ENCODE data around the gene ELOVL3. TPM values are rescaled to one million over a fixed set of nuclear protein-coding genes. Genes with fewer than 3 reads are reported as not detected.

The ELOVL3 gene
- total and polyA plus RNA-seq, 2 of the 13 experiments (the other 11 are each of a cell fraction or from before 2014, with no cell fraction given) = 0.58 to 0.69 TPM

DNA sequence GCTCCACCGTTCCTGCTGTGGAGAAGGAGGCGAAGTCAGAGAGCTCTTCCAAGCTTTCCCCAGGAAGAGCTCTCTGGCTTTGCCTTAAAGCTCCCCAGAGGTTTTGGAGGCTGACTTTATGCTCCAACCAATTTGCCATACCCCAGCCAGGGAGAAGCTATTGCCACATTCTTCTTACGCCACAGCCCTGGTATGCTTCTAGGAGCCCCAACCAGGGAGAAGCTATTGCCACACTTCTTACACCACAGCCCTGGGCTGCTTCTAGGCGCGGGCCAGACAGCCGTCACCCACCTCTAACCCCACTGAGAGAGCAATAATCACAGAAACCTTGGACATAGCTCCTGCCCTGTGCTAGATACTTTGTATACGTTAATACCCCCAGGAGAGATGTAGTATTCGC, 951 bp downstream of the ELOVL3 start (continued):
- no peak for TF ChIP-seq HES4 (CRISPR knock-in tag; IDR thresholded peaks at IDR 0.05; ENCODE audit: borderline replicate concordance)
- no peak for TF ChIP-seq NCOA1 (CRISPR knock-in tag; IDR thresholded peaks at IDR 0.05)
- TF ChIP-seq RORA (CRISPR knock-in tag; IDR thresholded peaks at IDR 0.05) = no peak
- TF ChIP-seq STAT5B (CRISPR knock-in tag; IDR thresholded peaks at IDR 0.05) = no peak
- TF ChIP-seq ZNF83 (CRISPR knock-in tag; IDR thresholded peaks at IDR 0.05; ENCODE audit: borderline replicate concordance) = no peak
- TF ChIP-seq ARHGAP35 (CRISPR knock-in tag; IDR thresholded peaks at IDR 0.05; ENCODE audit: borderline replicate concordance) = no peak
- peak; percentile 46 for TF ChIP-seq TEAD3 (CRISPR knock-in tag; optimal IDR thresholded peaks at IDR 0.05; ENCODE audit: borderline replicate concordance)

DNA sequence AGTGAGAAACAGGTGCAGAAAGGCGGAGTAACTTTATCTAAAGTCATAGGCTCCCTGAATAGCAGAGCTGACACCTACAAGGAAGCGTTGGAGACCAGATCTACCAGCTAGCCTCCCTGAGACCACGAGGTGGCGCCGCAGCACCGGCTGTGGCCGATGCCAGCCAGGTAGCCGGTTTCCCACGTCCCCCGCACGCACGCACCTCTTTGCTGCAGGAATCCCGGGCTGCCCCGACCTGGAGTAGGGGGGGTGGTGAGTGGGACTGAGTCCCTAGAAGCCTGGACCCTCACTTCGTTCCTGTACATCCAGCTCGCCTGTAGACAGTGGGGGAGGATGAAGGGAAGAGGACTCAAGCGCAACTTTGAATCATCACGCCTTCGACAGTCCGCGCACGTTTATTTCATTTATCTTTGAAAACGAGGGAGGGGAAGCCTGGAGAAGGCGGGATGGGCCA, 3.7 kb downstream of the ELOVL3 start:
- H2AFZ ChIP-seq (ENCODE audit: low read length) = no peak overlapping the region
- TF ChIP-seq NCOR1 (IDR thresholded peaks at IDR 0.05; ENCODE audit: borderline replicate concordance, low read length) (no peak), ZNF260 (CRISPR knock-in tag; IDR thresholded peaks at IDR 0.05; ENCODE audit: borderline replicate concordance, low read depth) (no peak), PITX1 (CRISPR knock-in tag; IDR thresholded peaks at IDR 0.05) (0 out of 2 replicates have a peak, but pooled peaks have one; percentile 40)
- TF ChIP-seq, protein P1, sequence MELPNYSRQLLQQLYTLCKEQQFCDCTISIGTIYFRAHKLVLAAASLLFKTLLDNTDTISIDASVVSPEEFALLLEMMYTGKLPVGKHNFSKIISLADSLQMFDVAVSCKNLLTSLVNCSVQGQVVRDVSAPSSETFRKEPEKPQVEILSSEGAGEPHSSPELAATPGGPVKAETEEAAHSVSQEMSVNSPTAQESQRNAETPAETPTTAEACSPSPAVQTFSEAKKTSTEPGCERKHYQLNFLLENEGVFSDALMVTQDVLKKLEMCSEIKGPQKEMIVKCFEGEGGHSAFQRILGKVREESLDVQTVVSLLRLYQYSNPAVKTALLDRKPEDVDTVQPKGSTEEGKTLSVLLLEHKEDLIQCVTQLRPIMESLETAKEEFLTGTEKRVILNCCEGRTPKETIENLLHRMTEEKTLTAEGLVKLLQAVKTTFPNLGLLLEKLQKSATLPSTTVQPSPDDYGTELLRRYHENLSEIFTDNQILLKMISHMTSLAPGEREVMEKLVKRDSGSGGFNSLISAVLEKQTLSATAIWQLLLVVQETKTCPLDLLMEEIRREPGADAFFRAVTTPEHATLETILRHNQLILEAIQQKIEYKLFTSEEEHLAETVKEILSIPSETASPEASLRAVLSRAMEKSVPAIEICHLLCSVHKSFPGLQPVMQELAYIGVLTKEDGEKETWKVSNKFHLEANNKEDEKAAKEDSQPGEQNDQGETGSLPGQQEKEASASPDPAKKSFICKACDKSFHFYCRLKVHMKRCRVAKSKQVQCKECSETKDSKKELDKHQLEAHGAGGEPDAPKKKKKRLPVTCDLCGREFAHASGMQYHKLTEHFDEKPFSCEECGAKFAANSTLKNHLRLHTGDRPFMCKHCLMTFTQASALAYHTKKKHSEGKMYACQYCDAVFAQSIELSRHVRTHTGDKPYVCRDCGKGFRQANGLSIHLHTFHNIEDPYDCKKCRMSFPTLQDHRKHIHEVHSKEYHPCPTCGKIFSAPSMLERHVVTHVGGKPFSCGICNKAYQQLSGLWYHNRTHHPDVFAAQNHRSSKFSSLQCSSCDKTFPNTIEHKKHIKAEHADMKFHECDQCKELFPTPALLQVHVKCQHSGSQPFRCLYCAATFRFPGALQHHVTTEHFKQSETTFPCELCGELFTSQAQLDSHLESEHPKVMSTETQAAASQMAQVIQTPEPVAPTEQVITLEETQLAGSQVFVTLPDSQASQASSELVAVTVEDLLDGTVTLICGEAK (IDR thresholded peaks at IDR 0.05) = no peak
- TF ChIP-seq, protein P1 (CRISPR knock-in tag; IDR thresholded peaks at IDR 0.05) = no peak

More for the DNA sequence above, 3.7 kb downstream of the ELOVL3 start:
- intact Hi-C loops (cut with micrococcal nuclease; ENCODE audit: unreplicated experiment) (loop anchor here (1.0 to 2.0 kb wide), 2 partner anchors 122 to 169 kb away; no protein-coding TSS in a partner anchor), in situ Hi-C loops (cut with HindIII; ENCODE audit: extremely low pct_ligation_motif_present, low pct_unique_long_range_greater_than_20kb) (loop anchor here (5.0 kb wide), 1 partner anchor 122 kb away; no protein-coding TSS in a partner anchor)
- Histone ChIP-seq H3K79me2 (ENCODE audit: insufficient read depth, low read length) (no peaks in the 10 kb centered on the region), H4K20me1 (ENCODE audit: insufficient read depth, low read length) (no peaks in the 10 kb centered on the region), H3K27ac (ENCODE audit: extremely low read length, insufficient read depth, low read length) (no peak overlapping the region), H3K4me3 (replicated peaks in 1 of 3; ENCODE audit: insufficient read depth in 1 of 3, low read depth in 2 of 3, low read length in 3 of 3) (peak overlapping the region; percentile 39 to 72 (median 65); a peak in 5 of 6 replicates), H3K4me1 (ENCODE audit: insufficient read depth, low read length) (peaks cover 49% of the 10 kb centered on the region), H3K9me3 (ENCODE audit: low read length) (no peaks in the 10 kb centered on the region), H3K4me2 (ENCODE audit: low read depth, low read length) (peak overlapping the region; percentile 96), H3K36me3 (replicated peaks in 1 of 2; ENCODE audit: control insufficient read depth in 1 of 2, insufficient read depth in 2 of 2, low read length in 2 of 2) (no peaks in the 10 kb centered on the region), H3K27me3 (ENCODE audit: control insufficient read depth in 1 of 2, insufficient read depth in 2 of 2, low read length in 2 of 2) (peaks cover 0 to 45% of the 10 kb centered on the region in 2 experiments; a peak in 4 of 5 replicates), H3K9ac (ENCODE audit: insufficient read depth, low read depth, low read length) (0 out of 2 replicates have a peak overlapping the region, but pooled peaks have one; percentile 3)
- POLR2A ChIA-PET = interaction anchor here (1.1 kb wide), 1 partner anchor 122 kb away, joined by 3 read pairs; no protein-coding TSS in a partner anchor
- 6% methylated on average over 13 of the region's 24 CpGs for WGBS (ENCODE audit: low lambda C conversion rate)
- no TSS peak for BruUV-seq (replicated peaks)
- FAIRE-seq (peak; percentile 78), DNase-seq (ENCODE audit: low spot score) (peak; percentile 56), ATAC-seq (peak; percentile 43)
- CTCF ChIA-PET (ENCODE audit: low intra/inter-chr PET ratio, low total read pairs) = interaction anchor here (0.6 to 4.7 kb wide), 7 partner anchors 11 to 249 kb away, joined by 3 to 34 read pairs (median 5); partner anchors contain the start of gene PITX3

All from HepG2 (cell line).